ENCODE measurements around the gene GTF2E1.
A peak's percentile ranks its signal among the peaks of the same experiment; 100 is the strongest.

Gene GTF2E1

GRCh38 chr3:120800625-120801024, 58.1 kb downstream of the GTF2E1 start:
- no peak for DNase-seq (ENCODE audit: low spot score)

GRCh38 chr3:120801484-120801883, 58.9 kb downstream of the GTF2E1 start:
- no peak for DNase-seq (ENCODE audit: low spot score)

- DNase-seq (ENCODE audit: low spot score), result no peak
These were observed 60.4 kb downstream of the GTF2E1 start for GRCh38 chr3:120802916-120803315.

DNA sequence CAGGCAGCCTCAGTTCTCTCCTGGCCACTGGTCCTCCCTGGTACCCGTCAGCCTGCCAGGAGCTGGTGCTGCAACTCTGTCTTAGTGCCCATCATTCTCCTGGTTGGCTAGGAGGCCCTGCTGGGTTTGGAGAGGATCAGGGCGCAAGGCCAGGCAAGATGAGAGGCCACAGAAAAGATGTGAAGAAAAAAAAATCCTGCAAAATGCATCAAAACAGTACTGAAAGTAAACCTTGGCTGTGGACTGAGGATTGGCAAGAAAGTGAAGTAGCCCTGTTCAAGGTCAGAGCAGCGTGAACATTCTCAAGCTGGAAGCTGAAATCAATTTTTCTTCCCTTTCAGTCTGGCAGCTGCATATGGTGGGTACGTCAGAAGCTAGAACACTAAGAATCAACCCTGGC, 74.2 kb downstream of the GTF2E1 start:
- DNase-seq (ENCODE audit: low spot score), result no peak

DNA sequence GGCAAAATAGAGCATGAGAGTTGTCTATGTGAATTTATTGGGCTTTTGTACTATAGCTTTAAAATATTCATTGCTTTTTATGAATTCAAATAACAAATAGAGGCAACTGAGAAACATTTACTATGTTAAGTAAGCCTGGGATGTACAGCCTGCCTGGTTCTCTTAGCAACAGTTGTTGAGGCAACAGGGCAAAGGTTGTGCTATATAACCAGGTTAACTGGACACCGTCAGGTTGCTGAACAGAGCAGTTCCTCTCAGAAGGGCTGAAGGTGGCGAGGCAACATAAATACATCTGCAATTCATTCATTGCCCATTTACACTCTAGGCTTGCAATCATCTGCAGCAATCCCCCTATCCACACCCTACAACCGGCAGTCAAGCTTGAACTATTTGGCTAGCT, 78.2 kb downstream of the GTF2E1 start:
- no peak for DNase-seq (ENCODE audit: low spot score)

GRCh38 chr3:120821426-120821825, 78.9 kb downstream of the GTF2E1 start:
- no peak for DNase-seq (ENCODE audit: low spot score)

DNA sequence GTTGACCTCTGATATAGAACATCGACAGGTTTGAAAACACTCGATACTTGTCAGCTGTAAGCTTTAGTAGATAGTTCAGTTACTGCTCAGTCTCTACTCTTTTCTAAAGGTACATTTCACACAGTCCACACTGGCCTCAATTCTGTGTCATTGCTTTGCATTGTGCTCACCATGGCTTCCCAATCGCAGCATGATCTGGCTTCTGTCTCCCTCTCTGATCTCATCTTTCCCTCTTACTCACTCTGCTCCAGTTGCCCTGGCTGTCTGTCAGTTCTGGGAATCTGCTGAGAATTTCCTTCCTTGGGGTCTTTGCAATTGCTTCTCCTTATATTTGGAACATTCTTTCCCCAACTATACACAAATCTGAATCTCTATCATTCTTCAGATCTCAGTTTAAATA, 80.6 kb downstream of the GTF2E1 start:
- no peak for DNase-seq (ENCODE audit: low spot score)

- DNase-seq (ENCODE audit: low spot score), result peak; percentile 30
These were observed 82.1 kb downstream of the GTF2E1 start for GRCh38 chr3:120824613-120825012.

DNA sequence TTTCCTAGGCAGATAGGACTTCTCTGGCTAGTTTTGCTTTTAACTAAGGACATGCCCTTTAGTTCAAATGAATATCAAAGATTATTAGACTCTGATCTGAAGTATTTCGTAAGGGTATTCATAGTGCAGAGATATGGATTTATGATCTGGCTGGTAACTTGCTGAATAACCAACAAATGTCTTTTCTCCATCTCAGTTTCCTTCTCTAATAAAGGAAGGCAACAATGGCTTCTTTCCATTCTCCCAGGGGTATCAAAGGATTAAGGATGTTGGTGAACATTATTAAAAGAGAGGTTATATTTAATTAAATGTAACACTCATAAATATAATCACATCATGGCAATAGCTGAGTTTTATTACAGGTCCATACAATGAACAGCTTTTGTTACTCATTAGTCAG, 86.3 kb downstream of the GTF2E1 start:
- DNase-seq (ENCODE audit: low spot score), result no peak

- DNase-seq (ENCODE audit: low spot score), result peak; percentile 50
These were observed 88.5 kb downstream of the GTF2E1 start for GRCh38 chr3:120831066-120831465.
